OCI-LY7 (cell line): Measurements from ENCODE around the gene TMEFF1.

Experiments
- EZH2phosphoT487 ChIP-seq: fragments of 200-600 bp; sonication (generic); IDR thresholded peaks from 2 replicates; pipeline ENCODE4 v1.6.1; 2018; ENCODE audit warnings: low read depth, borderline replicate concordance, mild to moderate bottlenecking, mixed run types, antibody characterized with exemption, low read length, moderate library complexity, mixed read lengths
- TF ChIP-seq, protein P1 (sequence below): fragments of 200-600 bp; sonication (generic); conservative IDR thresholded peaks from 2 replicates; pipeline ENCODE4 v1.5.1; 2014; ENCODE audit warnings: mild to moderate bottlenecking, antibody characterized with exemption, low read length, moderate library complexity, mixed read lengths

GRCh38 chr9:100440071-100440470 is 32.9 kb upstream of the TMEFF1 start:
- TF ChIP-seq EZH2phosphoT487: no peak
- TF ChIP-seq, protein P1, sequence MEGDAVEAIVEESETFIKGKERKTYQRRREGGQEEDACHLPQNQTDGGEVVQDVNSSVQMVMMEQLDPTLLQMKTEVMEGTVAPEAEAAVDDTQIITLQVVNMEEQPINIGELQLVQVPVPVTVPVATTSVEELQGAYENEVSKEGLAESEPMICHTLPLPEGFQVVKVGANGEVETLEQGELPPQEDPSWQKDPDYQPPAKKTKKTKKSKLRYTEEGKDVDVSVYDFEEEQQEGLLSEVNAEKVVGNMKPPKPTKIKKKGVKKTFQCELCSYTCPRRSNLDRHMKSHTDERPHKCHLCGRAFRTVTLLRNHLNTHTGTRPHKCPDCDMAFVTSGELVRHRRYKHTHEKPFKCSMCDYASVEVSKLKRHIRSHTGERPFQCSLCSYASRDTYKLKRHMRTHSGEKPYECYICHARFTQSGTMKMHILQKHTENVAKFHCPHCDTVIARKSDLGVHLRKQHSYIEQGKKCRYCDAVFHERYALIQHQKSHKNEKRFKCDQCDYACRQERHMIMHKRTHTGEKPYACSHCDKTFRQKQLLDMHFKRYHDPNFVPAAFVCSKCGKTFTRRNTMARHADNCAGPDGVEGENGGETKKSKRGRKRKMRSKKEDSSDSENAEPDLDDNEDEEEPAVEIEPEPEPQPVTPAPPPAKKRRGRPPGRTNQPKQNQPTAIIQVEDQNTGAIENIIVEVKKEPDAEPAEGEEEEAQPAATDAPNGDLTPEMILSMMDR: no peak
